GM12878 (cell line): ENCODE measurements around the gene PMEL. TPM values are rescaled to one million over a fixed set of nuclear protein-coding genes. Genes with fewer than 3 reads are reported as not detected.

Experiments used
- HDGF ChIP-seq: fragments of 450-650 bp; IDR thresholded peaks from 2 replicates; pipeline ENCODE4 v1.6.1; 2016; ENCODE audit warnings: antibody characterized with exemption
- MTA2 ChIP-seq: fragments of 450-650 bp; IDR thresholded peaks from 2 replicates; pipeline ENCODE4 v1.6.1; 2016; ENCODE audit warnings: low read depth, mild to moderate bottlenecking, moderate library complexity
- NFXL1 ChIP-seq: fragments of 450-650 bp; IDR thresholded peaks from 2 replicates; pipeline ENCODE4 v1.6.1; 2017; ENCODE audit warnings: antibody characterized with exemption, mild to moderate bottlenecking, borderline replicate concordance
- NFYB ChIP-seq: IDR thresholded peaks from 2 replicates; pipeline ENCODE4 v1.6.1; 2011; ENCODE audit warnings: low read depth, mild to moderate bottlenecking, low read length, improper control_type of control experiment, moderate library complexity; ENCODE audit not compliant: insufficient read depth
- SMARCA5 ChIP-seq: fragments of 450-650 bp; IDR thresholded peaks from 2 replicates; pipeline ENCODE4 v1.6.1; 2017; ENCODE audit warnings: mild to moderate bottlenecking
- polyA plus RNA-seq, 11 experiments: library from polyadenylated mRNA; depleted of rRNA in 4 of 11; unstranded in 6 of 11; stranded (reverse) in 5 of 11; fragments of >200 nt; fragmentation: Nextera tagmentation in 4 of 11; fragmentation: Illumina TruSeq in 1 of 11; extraction: Ambion mirVana in 4 of 11; extraction: Trizol in 1 of 11; gene quantifications; 1 replicate in 1 of 11; 2 replicates in 10 of 11; pipeline versions ENCODE4 v1.2.1 to v1.2.3, GENCODE V29; 2011 to 2016; ENCODE audit warnings: inconsistent platforms in 2 of 11, missing spikeins in 2 of 11, low read depth in 1 of 11
- total RNA-seq, 4 experiments: library from RNA; depleted of rRNA in 3 of 4; stranded (reverse); fragments of >200 nt in 3 of 4; fragmentation: Illumina TruSeq in 1 of 4; extraction: Trizol in 1 of 4; gene quantifications; 2 replicates each; pipeline versions ENCODE4 v1.2.1 to v1.2.3, GENCODE V29; 2013 to 2021
- TF ChIP-seq, protein P1 (sequence below): fragments of 450-650 bp; IDR thresholded peaks from 2 replicates; pipeline ENCODE4 v1.6.1; 2017; ENCODE audit warnings: mild to moderate bottlenecking
- TF ChIP-seq, protein P2 (sequence below): fragments of 450-650 bp; IDR thresholded peaks from 2 replicates; pipeline ENCODE4 v1.6.1; 2017; ENCODE audit warnings: mild to moderate bottlenecking, moderate library complexity
- TF ChIP-seq, protein P3 (sequence below): fragments of 450-650 bp; IDR thresholded peaks from 2 replicates; pipeline ENCODE4 v1.6.1; 2016; ENCODE audit warnings: mild to moderate bottlenecking, moderate library complexity, borderline replicate concordance
- TF ChIP-seq, protein P4 (sequence below): fragments of 450-650 bp; IDR thresholded peaks from 2 replicates; pipeline ENCODE4 v1.6.1; 2017; ENCODE audit warnings: antibody characterized with exemption, mild to moderate bottlenecking, moderate library complexity
- TF ChIP-seq, protein P5 (sequence below): fragments of 450-650 bp; formaldehyde crosslinking; IDR thresholded peaks from 2 replicates; pipeline ENCODE4 v1.5.0; 2022; ENCODE audit warnings: mild to moderate bottlenecking, missing genetic modification characterization
- TF ChIP-seq, protein P6 (sequence below): IDR thresholded peaks from 2 replicates; pipeline ENCODE4 v1.6.1; 2012; ENCODE audit warnings: low read depth, low read length, improper control_type of control experiment

Gene PMEL
- total and polyA plus RNA-seq, 10 of the 15 experiments (the other 5 are each of a cell fraction or from before 2014, with no cell fraction given), result 0.32 to 1.6 (median 0.56) TPM

DNA sequence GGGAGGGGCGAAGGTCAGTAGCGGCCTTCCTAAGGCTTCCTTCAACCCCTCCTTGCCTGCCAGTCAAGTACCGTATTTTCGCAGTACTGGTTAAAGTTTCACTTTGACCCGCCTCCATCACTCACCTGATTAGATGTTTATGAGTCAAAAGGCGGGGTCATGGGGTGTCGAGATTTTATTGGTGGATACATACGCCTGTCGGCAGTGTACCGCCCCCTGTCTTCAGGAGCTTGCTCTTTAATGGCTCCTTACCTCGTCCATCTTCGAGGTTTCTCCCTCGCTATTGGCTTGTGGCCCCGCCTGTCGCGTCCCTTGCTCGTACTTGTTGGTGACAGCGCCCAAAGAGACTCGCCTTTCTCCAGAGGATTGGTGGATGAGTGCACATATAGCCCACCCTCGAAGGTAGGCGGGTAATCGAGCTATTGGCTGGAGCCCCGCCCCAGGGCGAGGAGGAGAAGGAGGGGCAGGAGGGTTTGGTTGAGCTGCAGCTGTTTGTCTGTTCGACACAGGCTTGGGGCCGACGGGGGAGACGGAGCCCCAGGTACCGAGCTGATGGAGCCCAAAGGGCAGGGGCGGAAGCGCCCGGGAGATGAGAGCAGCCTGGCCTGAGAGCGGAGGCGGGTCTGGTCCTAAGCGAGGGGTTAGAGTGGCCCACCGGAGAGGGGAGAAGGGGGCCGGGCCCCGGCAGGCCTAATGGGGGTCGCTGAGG lies 7.9 kb upstream of the PMEL start, which contains the start of gene RAB5B (continued):
- TF ChIP-seq, protein P1, sequence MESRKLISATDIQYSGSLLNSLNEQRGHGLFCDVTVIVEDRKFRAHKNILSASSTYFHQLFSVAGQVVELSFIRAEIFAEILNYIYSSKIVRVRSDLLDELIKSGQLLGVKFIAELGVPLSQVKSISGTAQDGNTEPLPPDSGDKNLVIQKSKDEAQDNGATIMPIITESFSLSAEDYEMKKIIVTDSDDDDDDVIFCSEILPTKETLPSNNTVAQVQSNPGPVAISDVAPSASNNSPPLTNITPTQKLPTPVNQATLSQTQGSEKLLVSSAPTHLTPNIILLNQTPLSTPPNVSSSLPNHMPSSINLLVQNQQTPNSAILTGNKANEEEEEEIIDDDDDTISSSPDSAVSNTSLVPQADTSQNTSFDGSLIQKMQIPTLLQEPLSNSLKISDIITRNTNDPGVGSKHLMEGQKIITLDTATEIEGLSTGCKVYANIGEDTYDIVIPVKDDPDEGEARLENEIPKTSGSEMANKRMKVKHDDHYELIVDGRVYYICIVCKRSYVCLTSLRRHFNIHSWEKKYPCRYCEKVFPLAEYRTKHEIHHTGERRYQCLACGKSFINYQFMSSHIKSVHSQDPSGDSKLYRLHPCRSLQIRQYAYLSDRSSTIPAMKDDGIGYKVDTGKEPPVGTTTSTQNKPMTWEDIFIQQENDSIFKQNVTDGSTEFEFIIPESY, result no peak; the same call in 1 of the 2 replicates
- TF ChIP-seq MTA2 (no peak), SMARCA5 (no peak), NFYB (peak; percentile 94), HDGF (peak; percentile 95; the same call in 1 of the 2 replicates), NFXL1 (no peak)
- TF ChIP-seq, protein P2, sequence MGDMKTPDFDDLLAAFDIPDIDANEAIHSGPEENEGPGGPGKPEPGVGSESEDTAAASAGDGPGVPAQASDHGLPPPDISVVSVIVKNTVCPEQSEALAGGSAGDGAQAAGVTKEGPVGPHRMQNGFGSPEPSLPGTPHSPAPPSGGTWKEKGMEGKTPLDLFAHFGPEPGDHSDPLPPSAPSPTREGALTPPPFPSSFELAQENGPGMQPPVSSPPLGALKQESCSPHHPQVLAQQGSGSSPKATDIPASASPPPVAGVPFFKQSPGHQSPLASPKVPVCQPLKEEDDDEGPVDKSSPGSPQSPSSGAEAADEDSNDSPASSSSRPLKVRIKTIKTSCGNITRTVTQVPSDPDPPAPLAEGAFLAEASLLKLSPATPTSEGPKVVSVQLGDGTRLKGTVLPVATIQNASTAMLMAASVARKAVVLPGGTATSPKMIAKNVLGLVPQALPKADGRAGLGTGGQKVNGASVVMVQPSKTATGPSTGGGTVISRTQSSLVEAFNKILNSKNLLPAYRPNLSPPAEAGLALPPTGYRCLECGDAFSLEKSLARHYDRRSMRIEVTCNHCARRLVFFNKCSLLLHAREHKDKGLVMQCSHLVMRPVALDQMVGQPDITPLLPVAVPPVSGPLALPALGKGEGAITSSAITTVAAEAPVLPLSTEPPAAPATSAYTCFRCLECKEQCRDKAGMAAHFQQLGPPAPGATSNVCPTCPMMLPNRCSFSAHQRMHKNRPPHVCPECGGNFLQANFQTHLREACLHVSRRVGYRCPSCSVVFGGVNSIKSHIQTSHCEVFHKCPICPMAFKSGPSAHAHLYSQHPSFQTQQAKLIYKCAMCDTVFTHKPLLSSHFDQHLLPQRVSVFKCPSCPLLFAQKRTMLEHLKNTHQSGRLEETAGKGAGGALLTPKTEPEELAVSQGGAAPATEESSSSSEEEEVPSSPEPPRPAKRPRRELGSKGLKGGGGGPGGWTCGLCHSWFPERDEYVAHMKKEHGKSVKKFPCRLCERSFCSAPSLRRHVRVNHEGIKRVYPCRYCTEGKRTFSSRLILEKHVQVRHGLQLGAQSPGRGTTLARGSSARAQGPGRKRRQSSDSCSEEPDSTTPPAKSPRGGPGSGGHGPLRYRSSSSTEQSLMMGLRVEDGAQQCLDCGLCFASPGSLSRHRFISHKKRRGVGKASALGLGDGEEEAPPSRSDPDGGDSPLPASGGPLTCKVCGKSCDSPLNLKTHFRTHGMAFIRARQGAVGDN, result no peak
- TF ChIP-seq, protein P3, sequence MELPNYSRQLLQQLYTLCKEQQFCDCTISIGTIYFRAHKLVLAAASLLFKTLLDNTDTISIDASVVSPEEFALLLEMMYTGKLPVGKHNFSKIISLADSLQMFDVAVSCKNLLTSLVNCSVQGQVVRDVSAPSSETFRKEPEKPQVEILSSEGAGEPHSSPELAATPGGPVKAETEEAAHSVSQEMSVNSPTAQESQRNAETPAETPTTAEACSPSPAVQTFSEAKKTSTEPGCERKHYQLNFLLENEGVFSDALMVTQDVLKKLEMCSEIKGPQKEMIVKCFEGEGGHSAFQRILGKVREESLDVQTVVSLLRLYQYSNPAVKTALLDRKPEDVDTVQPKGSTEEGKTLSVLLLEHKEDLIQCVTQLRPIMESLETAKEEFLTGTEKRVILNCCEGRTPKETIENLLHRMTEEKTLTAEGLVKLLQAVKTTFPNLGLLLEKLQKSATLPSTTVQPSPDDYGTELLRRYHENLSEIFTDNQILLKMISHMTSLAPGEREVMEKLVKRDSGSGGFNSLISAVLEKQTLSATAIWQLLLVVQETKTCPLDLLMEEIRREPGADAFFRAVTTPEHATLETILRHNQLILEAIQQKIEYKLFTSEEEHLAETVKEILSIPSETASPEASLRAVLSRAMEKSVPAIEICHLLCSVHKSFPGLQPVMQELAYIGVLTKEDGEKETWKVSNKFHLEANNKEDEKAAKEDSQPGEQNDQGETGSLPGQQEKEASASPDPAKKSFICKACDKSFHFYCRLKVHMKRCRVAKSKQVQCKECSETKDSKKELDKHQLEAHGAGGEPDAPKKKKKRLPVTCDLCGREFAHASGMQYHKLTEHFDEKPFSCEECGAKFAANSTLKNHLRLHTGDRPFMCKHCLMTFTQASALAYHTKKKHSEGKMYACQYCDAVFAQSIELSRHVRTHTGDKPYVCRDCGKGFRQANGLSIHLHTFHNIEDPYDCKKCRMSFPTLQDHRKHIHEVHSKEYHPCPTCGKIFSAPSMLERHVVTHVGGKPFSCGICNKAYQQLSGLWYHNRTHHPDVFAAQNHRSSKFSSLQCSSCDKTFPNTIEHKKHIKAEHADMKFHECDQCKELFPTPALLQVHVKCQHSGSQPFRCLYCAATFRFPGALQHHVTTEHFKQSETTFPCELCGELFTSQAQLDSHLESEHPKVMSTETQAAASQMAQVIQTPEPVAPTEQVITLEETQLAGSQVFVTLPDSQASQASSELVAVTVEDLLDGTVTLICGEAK, result peak; percentile 76; the same call in 1 of the 2 replicates
- TF ChIP-seq, protein P4, sequence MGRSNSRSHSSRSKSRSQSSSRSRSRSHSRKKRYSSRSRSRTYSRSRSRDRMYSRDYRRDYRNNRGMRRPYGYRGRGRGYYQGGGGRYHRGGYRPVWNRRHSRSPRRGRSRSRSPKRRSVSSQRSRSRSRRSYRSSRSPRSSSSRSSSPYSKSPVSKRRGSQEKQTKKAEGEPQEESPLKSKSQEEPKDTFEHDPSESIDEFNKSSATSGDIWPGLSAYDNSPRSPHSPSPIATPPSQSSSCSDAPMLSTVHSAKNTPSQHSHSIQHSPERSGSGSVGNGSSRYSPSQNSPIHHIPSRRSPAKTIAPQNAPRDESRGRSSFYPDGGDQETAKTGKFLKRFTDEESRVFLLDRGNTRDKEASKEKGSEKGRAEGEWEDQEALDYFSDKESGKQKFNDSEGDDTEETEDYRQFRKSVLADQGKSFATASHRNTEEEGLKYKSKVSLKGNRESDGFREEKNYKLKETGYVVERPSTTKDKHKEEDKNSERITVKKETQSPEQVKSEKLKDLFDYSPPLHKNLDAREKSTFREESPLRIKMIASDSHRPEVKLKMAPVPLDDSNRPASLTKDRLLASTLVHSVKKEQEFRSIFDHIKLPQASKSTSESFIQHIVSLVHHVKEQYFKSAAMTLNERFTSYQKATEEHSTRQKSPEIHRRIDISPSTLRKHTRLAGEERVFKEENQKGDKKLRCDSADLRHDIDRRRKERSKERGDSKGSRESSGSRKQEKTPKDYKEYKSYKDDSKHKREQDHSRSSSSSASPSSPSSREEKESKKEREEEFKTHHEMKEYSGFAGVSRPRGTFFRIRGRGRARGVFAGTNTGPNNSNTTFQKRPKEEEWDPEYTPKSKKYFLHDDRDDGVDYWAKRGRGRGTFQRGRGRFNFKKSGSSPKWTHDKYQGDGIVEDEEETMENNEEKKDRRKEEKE, result no peak
- TF ChIP-seq, protein P5, sequence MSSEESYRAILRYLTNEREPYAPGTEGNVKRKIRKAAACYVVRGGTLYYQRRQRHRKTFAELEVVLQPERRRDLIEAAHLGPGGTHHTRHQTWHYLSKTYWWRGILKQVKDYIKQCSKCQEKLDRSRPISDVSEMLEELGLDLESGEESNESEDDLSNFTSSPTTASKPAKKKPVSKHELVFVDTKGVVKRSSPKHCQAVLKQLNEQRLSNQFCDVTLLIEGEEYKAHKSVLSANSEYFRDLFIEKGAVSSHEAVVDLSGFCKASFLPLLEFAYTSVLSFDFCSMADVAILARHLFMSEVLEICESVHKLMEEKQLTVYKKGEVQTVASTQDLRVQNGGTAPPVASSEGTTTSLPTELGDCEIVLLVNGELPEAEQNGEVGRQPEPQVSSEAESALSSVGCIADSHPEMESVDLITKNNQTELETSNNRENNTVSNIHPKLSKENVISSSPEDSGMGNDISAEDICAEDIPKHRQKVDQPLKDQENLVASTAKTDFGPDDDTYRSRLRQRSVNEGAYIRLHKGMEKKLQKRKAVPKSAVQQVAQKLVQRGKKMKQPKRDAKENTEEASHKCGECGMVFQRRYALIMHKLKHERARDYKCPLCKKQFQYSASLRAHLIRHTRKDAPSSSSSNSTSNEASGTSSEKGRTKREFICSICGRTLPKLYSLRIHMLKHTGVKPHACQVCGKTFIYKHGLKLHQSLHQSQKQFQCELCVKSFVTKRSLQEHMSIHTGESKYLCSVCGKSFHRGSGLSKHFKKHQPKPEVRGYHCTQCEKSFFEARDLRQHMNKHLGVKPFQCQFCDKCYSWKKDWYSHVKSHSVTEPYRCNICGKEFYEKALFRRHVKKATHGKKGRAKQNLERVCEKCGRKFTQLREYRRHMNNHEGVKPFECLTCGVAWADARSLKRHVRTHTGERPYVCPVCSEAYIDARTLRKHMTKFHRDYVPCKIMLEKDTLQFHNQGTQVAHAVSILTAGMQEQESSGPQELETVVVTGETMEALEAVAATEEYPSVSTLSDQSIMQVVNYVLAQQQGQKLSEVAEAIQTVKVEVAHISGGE (CRISPR knock-in tag), result no peak
- TF ChIP-seq, protein P6, sequence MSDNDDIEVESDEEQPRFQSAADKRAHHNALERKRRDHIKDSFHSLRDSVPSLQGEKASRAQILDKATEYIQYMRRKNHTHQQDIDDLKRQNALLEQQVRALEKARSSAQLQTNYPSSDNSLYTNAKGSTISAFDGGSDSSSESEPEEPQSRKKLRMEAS, result no peak; the same call in 1 of the 2 replicates
